ENCODE measurements around the gene ELN. TPM values are rescaled to one million over a fixed set of nuclear protein-coding genes. Genes with fewer than 3 reads are reported as not detected.

Gene ELN
- total and polyA plus RNA-seq, 9 of the 15 experiments (the other 6 are each of a cell fraction or from before 2014, with no cell fraction given) = 0.20 TPM; not detected in 8

DNA sequence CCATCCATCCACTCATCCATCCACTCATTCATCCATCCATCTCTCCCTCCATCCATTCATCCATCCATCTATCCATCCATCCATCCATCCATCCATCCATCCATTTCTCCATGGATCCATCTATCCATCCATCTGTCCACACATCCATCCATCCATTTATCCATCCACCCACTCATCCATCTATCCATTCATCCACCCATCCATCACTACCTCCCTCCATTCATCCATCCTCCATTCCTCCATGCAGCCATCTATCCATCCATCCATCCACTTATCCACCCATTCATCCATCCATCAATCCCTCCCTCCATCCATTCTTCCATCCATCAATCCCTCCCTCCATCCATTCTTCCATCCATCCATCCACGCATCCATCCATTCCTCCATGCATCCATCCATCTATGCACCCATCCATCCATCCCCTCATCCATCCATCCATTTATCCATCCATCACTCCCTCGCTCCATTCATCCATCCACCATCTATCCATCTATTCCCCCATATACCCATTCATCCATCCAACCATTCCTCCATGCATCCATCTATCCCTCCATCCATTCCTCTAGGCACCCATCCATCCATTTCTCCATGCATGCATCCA is 21.1 kb downstream of the ELN start (continued):
- TF ChIP-seq, protein P1, sequence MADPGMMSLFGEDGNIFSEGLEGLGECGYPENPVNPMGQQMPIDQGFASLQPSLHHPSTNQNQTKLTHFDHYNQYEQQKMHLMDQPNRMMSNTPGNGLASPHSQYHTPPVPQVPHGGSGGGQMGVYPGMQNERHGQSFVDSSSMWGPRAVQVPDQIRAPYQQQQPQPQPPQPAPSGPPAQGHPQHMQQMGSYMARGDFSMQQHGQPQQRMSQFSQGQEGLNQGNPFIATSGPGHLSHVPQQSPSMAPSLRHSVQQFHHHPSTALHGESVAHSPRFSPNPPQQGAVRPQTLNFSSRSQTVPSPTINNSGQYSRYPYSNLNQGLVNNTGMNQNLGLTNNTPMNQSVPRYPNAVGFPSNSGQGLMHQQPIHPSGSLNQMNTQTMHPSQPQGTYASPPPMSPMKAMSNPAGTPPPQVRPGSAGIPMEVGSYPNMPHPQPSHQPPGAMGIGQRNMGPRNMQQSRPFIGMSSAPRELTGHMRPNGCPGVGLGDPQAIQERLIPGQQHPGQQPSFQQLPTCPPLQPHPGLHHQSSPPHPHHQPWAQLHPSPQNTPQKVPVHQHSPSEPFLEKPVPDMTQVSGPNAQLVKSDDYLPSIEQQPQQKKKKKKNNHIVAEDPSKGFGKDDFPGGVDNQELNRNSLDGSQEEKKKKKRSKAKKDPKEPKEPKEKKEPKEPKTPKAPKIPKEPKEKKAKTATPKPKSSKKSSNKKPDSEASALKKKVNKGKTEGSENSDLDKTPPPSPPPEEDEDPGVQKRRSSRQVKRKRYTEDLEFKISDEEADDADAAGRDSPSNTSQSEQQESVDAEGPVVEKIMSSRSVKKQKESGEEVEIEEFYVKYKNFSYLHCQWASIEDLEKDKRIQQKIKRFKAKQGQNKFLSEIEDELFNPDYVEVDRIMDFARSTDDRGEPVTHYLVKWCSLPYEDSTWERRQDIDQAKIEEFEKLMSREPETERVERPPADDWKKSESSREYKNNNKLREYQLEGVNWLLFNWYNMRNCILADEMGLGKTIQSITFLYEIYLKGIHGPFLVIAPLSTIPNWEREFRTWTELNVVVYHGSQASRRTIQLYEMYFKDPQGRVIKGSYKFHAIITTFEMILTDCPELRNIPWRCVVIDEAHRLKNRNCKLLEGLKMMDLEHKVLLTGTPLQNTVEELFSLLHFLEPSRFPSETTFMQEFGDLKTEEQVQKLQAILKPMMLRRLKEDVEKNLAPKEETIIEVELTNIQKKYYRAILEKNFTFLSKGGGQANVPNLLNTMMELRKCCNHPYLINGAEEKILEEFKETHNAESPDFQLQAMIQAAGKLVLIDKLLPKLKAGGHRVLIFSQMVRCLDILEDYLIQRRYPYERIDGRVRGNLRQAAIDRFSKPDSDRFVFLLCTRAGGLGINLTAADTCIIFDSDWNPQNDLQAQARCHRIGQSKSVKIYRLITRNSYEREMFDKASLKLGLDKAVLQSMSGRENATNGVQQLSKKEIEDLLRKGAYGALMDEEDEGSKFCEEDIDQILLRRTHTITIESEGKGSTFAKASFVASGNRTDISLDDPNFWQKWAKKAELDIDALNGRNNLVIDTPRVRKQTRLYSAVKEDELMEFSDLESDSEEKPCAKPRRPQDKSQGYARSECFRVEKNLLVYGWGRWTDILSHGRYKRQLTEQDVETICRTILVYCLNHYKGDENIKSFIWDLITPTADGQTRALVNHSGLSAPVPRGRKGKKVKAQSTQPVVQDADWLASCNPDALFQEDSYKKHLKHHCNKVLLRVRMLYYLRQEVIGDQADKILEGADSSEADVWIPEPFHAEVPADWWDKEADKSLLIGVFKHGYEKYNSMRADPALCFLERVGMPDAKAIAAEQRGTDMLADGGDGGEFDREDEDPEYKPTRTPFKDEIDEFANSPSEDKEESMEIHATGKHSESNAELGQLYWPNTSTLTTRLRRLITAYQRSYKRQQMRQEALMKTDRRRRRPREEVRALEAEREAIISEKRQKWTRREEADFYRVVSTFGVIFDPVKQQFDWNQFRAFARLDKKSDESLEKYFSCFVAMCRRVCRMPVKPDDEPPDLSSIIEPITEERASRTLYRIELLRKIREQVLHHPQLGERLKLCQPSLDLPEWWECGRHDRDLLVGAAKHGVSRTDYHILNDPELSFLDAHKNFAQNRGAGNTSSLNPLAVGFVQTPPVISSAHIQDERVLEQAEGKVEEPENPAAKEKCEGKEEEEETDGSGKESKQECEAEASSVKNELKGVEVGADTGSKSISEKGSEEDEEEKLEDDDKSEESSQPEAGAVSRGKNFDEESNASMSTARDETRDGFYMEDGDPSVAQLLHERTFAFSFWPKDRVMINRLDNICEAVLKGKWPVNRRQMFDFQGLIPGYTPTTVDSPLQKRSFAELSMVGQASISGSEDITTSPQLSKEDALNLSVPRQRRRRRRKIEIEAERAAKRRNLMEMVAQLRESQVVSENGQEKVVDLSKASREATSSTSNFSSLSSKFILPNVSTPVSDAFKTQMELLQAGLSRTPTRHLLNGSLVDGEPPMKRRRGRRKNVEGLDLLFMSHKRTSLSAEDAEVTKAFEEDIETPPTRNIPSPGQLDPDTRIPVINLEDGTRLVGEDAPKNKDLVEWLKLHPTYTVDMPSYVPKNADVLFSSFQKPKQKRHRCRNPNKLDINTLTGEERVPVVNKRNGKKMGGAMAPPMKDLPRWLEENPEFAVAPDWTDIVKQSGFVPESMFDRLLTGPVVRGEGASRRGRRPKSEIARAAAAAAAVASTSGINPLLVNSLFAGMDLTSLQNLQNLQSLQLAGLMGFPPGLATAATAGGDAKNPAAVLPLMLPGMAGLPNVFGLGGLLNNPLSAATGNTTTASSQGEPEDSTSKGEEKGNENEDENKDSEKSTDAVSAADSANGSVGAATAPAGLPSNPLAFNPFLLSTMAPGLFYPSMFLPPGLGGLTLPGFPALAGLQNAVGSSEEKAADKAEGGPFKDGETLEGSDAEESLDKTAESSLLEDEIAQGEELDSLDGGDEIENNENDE (IDR thresholded peaks at IDR 0.05; ENCODE audit: low read depth, low read length) = no peak
- TF ChIP-seq, protein P2, sequence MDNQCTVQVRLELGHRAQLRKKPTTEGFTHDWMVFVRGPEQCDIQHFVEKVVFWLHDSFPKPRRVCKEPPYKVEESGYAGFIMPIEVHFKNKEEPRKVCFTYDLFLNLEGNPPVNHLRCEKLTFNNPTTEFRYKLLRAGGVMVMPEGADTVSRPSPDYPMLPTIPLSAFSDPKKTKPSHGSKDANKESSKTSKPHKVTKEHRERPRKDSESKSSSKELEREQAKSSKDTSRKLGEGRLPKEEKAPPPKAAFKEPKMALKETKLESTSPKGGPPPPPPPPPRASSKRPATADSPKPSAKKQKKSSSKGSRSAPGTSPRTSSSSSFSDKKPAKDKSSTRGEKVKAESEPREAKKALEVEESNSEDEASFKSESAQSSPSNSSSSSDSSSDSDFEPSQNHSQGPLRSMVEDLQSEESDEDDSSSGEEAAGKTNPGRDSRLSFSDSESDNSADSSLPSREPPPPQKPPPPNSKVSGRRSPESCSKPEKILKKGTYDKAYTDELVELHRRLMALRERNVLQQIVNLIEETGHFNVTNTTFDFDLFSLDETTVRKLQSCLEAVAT (IDR thresholded peaks at IDR 0.05) = no peak
- TF ChIP-seq ERF (CRISPR knock-in tag; IDR thresholded peaks at IDR 0.05) (no peak), MCM7 (IDR thresholded peaks at IDR 0.05) (no peak)
